ENCODE results near the gene AIP.

GRCh38 chr11:67486481-67487195, 3.8 kb downstream of the AIP start:
- TF ChIP-seq CTCF (IDR thresholded peaks at IDR 0.05 in 2 of 3, conservative IDR thresholded peaks at IDR 0.05 in 1 of 3; ENCODE audit: insufficient read depth in 2 of 3, low read depth in 1 of 3, low read length in 3 of 3) (no peak), PTBP1 (IDR thresholded peaks at IDR 0.05; ENCODE audit: low read depth, low read length) (no peak), MAFG (tag; conservative IDR thresholded peaks at IDR 0.05) (no peak), MAFK (IDR thresholded peaks at IDR 0.05; ENCODE audit: low read length) (no peak), ZNF274 (IDR thresholded peaks at IDR 0.05; ENCODE audit: borderline replicate concordance, low read depth, low read length) (no peak), ZNF512 (tag; IDR thresholded peaks at IDR 0.05) (no peak)

All from K562 (cell line).